Dedifferentiated amniotic fluid mesenchymal stem cell (primary cell): ENCODE results near the gene MIX23.
"Not testable (repeated sequence)": the region's sequence is repeated elsewhere in the genome, so short reads cannot be mapped to it uniquely, and the experiment has no call there.

Experiments used
- DNase-seq: peaks from one replicate; pipeline ENCODE4 v3.0.0-alpha.2; 2016; ENCODE audit errors: extremely low spot score

Gene MIX23

DNA sequence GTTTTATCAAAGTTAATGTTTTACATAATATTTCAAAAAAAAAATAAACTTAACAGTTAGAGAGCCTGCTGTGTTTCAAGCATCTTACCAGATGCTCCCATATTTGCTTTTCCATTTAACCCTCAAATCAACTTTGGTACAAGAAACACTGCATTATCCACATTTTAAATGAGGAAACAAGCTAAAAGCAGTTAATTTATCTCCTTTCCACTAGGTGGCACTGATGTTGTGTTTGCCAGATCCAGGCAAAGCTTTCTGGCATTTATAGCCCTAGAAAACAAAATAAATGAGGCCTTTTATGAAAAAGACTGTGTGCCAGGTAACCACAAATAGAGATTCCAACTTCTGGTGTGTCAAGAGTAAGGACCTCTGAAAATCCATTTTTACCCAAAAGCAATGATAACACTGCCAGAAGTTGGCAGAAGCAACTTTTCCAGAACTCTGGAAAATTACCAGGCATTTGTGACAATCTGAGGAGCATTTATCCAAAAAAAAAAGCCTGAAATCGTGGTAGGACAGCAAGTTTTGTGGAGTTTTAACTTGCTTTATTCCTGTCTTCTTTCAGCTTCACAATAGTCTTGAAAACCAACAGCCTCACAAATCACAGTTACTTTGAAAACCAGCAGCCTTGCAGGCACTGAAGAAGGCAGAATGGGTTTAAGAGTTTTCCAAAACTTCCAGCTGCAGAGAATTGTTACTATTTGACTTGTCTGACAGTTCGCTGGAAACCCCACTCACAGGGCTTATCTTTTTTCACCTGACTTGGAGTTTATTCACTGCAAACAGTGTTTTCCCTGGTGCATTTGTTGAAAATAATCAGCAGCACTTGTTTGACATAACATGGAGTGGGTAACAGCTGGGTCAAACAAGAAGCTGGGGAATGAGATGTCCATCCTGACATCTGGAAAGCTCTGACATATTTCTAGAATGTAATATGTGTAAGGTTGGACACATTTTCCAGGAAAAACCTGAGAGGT is 10.1 kb upstream of the MIX23 start:
- DNase-seq: peak; percentile 67

DNA sequence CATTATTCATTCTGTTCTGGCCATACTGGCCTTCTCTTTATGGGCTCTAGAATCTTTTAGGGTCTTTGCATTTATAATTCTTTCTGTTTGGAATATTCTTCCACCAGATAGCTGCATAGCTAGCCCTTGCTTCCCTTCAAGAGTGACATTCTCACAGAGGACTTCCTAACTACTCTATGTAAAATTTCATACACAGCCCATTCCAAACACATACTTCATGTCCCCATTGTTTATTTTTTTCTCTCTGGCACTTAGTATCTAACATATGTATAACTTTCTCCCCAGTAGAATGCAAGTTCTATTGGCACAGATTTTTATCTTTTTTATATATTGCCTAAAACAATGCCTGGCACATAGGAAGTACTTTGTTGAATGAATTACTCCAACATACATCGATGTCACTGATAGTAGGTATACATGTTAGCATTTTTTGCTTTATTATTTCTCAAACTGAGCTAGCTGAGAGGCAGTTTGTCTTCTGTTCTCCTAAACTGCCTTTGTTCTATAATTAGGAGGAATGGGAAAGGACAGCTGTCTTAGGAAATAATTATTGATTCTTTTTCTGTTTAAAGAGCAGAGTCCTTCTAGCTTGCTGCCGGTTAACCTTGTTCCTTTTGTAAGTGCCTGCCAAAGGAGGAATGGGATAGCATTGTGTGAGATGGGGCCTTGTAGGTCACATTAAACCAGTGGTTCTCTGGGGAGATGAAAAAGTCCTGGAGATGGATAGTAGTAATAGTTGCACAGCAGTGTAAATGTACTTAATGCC is 8.8 kb upstream of the MIX23 start:
- no peak for DNase-seq

DNA sequence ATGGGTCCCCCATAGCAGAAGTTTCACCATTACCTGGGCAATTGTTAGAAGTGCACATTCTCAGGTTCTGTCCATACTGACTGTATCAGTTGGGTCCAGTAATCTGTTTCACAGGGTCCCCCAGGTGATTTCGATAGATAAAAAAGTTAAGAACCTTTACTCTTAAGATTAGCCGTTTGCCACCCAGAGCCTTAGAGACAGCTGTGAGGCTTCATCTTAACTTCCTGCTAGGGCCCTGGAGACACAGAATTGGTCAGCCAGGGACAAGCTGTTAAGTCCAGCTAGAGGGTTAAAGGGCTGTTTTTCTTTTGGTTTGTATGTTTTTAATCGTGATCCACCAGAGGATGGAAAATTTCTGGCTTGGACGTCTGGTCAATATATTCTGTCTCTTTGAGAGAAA is 7.6 kb upstream of the MIX23 start:
- no peak for DNase-seq

DNA sequence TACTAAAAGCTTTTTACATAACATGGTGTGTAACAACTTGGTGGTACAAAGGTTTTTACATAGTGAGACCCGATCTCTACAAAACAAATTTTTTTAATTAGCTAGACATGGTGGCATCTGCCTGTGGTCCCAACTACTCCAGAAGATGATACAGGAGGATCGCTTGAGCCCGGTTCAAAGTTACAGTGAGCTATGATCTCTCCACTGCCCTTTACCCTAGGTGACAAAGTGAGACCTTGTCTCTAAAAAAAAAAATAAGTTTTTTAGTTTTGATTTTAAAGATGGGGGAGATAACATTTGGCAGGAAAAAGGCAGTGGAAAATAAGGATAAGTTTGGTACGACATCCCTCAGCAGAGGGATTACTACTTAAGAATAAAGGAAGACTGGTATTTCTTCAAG is 6.9 kb upstream of the MIX23 start:
- no peak for DNase-seq

DNA sequence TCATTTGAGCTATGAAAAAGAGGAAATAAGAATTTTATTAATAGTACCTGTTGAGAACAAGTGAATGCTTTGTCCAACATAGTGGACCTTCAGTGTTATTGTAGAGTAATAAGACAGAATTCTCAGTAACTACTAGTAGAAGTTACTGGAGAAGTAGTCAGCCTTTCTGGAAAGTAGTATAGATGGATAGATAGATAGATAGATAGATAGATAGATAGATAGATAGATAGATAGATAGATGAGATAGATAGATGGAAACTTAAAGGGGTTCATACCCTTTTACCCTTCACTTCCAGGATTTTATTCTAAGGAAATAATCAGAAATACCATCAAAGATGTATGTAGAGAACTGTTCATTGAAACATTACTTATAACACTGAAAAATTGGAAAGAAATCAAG is 6.2 kb upstream of the MIX23 start:
- no peak for DNase-seq

DNA sequence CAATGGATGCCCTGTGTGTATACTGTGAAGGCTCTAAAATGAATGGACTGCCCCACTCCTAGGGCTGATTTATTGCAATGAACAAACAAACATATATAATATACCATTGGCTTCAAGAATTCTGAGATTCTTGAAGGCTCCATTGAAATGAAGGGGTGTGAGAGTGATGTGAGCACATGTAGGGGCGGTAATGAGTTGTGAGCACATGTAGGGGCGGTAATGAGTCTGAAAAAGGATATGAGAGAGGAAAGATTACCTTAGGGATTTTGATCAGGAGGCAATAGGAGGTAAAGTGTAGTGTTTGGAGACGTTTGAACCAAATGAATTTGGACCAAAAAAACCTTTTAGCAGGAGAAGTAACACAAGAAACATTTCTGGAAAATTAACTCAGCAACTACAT is 4.7 kb upstream of the MIX23 start:
- DNase-seq: no peak

DNA sequence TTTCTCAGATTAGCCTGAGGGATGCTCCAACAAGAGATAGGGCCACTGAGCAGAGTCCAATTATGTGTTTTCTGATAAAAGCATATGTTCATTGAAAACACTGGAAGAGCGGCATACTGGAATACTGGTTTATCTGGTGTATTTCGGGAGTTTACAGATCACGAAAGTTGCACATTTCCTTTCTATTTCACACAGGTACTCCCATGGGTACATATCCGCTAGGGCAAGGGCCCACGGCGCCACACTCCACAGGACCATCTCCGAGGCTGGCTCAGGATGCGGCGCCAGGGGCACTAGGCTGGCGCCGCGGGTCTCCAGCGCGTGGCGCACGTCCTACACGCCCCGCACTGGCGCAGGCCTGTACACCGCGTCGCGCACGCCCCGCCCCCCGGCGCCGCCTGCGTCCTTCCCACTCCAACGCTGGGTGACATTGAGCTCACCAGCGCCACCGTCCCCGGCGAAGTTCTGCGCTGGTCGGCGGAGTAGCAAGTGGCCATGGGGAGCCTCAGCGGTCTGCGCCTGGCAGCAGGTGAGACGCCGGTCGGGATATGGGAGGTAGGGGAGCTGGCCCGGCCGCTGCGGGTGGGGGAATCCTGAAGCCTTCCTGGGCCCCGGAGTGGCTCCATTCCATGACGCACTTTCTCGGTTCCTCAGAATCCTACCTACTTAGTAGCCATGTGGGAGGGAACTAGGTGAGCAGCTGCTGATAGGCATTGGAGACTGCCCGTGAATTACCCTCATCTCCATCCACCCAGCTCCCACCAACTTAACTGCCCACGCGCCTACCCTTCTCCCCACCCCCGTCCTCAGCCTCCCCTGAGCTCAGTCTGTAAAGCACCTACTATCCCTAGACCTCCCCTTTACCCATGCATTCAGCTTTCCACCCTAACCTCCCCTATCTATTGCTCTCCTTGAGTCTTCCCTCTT is 1.0 kb upstream of the MIX23 start, which contains the start of gene FAM162A:
FAM162A (plus strand) TSS at position 412 of the 927 bp plus-strand sequence; CDS start at position 496, 84 bp downstream.
- peak; percentile 83 for DNase-seq

DNA sequence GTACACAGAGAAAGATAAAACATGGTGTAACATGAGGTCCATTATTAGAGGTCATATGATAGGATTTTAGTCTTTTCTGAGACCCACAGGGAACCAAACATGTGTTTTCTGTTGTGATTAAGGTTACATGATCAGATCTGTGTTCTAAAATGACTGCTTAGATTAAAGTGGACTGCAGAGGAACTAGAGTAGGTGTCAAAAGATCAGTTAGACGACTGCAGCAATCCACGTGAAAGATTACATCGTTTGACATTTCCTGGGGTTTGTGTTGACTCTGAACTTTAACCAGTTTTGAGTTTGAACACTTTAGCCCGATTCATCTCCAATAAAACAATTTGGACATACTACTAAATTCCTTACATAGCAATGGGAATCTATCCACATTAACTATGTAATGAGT is 5.1 kb downstream of the MIX23 start:
- DNase-seq: no peak

DNA sequence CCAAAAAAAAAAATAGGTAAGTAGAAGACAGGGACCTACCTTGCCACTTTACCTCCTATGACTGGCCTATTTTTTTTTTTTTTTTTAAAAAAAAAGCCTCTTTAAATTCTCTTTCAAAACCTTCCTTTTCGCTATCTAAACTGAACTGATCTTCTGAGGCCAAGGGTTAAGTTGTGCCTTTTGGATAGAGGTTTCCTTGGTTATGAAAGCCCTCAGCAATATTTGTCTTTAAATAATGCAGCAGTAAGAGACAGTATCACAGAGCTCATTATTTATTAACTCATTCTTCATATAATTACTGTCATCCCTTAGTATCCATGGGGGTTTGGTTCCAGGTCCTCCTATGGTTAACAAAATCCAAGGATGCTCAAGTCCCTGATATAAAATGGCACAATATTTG is 9.0 kb downstream of the MIX23 start:
- DNase-seq: no peak

DNA sequence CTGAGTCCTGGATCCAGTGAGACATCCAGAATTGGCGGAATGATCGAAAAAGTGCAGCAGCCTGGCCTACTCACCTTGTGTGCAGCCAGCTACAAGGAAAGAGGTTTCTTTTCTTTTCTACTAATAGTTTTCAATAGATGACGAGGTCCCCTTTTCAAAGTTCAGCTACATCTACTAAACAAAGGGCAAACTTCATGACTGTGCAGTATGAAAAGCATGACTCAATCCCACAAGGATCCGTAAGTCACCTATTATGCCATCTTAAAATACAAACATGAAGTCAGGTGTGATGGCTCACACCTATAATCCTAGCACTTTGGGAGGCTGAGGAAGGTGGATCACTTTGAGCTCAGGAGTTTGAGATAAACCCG is 16.7 kb downstream of the MIX23 start:
- no peak for DNase-seq

DNA sequence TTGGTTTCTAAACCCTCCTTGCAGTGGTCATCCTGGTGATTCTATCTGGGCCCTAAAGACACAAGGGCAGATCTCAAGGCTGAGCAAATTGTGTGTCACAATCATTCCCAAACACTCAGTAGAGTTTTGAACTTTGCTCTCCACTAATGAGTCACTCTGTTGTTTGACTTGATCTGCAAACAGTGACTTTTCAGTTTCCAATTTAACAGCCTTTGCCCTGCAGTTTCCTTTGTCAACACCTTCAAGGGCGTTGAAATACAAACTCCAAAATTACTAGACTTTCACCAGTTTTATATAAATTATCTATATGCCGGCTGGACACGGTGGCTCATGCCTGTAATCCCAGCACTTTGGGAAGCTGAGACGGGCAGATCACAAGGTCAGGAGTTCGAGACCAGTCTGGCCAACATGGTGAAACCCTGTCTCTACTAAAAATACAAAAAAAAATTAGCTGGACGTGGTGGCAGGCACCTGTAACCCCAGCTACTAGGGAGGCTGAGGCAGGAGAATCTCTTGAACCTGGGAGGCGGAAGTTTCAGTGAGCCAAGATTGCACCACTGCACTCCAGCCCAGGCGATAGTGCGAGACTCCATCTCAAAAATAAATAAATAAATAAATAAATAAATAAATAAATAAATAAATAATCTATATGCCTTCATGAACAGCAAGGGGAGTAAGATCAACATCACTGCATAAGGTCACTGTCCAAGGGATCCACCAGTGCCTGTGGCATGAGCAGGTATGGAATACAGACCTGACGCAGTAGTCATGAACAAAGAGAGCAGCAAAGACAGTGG is 17.3 kb downstream of the MIX23 start:
- not testable (repeated sequence) for DNase-seq

DNA sequence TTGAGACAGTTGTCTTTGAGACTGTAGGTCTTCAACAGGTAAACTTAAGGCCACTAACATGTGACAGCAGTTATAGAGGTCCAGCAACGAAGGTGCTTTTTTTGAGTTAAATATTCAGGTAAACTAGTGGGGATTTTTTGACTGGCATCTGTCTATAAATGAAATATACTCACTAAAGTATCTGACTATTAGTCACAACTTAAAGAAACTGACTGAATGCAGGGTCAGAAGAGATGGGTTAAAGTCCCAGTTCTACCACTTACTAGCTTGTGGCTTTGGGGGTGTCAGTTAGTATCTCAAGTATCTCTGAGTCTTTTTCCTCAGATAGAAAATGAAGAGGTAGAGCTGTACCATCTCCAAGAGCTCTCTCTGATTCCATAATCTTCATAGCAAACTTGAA is 18.0 kb downstream of the MIX23 start:
- no peak for DNase-seq

DNA sequence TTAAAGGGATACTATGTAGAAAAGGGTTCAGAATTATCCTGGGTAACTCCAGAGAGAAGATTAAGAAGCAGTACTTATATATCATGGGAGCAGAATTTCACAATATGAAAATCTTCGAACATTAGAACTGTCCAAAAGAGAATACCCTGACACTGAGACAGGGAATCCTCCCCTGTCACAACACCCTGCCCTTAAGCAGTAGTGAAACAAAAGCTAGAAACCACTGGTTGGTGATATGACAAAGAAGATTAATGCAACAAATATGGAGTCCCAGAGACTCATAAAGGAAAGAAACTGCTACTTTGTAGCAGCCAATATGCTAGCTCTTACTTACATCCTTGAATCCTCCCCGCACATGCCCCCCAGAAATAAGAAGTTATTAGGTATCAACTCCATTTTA is 18.5 kb downstream of the MIX23 start:
- no peak for DNase-seq

DNA sequence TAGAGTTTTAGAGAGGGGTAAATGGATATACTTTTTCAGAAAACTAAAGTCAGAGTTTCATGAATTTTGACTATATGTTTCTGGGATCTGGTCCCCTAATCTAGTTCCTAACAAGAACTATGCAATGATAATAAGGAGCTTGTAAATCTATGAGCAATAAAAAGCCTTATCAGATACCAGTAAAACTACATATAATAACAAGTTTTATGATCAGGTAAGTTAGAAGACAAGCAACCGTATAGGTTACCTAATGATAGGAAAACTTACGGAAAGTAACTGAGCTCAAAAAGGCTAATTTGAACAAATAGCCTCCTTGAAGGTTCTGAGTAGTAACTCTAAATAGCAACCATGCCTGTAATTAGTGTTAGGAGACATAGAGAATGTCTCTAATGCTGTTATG is 21.0 kb downstream of the MIX23 start:
- DNase-seq: no peak

DNA sequence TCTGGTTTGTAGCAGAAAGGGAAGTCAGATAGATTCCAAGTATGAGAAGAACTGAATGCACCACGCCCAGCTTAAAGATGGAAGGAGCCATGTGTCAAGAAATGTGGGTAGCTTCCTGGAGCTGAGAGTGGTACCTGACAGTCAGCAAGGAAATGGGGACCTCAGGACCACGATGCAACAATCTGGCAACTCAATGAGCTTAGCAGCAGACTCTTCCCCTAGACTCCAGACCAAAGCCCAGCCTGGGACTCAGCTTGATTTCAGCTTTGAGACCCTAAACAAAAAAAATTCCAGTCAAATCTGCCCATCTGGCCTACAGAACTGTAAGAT is 24.4 kb downstream of the MIX23 start:
- DNase-seq: no peak

DNA sequence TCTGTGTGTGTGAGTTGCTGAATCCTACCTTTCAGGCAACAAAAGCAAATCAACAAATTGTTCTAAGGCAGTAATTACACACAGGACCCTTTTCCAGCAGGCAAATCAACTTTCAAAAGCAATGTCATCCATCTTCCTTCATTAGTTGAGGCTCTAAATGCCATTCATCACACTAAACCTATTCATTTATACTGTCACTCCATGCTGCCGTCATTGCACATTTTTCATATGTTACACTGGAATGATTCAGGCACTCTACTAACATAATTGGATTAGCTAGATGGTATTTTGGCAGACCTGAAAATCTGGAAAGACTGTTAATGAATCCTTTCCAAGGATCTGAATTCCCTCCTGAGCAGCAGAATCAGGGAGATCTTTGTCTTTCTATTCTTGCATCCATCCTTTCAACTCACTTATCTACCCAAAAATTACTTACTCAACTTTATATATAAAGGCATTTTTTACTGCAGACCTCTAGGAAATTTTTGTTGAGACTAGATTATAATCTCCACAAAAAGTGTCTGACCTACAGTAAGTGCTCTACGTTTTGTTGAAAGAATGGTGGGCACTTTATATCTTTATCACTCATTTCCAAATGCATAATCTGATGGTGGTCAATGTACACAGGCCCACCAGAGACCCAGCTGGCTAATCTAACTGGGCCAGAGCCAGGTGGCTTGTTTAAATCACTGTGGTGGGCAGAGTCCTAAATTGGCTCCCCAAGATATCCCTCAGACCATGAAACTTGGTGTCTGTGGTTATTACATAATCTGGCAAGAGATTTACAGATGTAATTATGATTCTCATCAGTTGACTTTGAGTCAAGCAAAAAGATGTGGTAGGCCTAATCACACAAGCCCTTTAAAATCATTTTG is 25.0 kb downstream of the MIX23 start:
- DNase-seq: no peak

DNA sequence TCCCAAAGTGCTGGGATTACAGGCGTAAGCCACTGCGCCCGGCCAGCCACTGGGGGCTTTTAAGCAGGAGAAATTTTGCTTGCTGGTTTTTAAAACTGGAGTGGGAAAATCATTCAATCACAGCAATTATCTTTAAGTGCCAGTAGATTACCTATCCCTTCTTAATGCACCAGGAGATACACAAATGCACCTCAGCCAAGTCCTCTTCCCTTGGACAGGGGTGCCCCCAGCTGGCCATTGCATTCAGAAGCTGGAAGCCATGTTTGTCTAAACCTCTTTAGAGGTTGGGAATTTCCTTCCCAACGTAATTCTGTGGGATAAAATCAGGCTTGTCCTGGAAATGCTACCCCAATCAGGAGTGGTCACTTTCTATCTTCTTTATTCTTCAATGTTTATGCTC is 26.6 kb downstream of the MIX23 start:
- no peak for DNase-seq

DNA sequence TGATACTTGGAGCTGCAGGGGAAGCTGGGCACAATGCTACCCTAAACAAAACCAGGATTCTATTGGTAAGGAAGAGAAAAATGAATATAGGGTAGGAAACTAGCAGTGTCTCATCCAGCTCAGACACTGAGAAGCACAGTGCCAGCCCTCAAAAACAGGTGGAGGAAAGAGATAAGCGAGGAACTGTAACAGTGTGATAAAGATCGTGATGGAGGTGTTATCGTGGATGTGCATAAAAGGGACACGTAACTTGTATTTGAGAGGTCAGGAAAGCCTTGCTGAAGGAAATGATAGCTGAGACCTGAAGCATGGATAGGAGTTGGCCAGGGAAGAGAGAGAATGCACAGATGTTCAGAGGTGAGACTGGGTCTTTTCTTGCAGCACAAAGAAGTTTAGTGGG is 27.4 kb downstream of the MIX23 start:
- no peak for DNase-seq

DNA sequence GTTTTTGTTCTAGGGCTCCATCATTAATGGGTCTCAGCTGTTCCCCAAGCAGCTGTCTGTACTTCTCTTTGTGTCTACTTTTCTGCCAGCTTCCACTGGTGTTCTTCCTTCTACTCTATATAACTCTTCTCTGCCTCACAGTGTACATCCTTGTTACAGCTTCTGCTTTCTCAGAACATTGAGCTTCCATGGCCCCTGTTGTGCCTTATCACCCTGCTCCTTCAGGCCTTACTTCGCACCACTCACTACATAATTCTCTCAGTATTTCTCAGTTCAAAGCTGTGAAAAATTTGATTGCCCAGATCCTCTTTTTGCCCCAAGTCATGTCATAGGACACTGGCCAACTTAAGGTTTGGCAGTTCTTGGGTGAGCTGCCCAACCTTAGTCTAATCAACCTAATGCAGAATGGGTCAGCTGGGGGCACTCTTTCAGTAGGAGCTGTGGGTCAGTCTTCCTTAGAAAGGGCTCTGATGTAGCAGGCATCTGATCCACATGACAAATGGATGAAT is 29.1 kb downstream of the MIX23 start:
- DNase-seq: no peak

DNA sequence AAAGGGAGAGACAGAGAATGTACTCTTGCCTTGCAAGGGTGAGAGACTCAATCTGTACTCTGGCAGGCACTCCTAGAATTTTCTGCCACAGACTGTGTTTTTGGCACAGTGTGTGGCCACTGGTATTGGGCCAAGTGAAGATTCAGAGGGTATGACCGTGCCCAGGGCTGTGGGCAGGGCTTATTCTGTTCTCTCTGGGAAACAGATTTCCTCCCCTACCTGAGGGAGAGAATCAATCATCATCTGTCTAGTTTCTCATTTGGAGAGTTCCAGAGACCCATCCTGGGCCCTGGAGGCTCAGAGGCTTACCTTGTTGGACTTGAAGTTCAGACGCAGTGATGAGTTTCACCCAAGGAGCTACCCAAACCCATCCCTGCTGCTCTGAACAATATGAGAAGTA is 29.8 kb downstream of the MIX23 start:
- DNase-seq: no peak
